DOHH2 (cell line): ENCODE results near the gene SDE2.
A peak's percentile ranks its signal among the peaks of the same experiment; 100 is the strongest.

Experiments
- H3F3A ChIP-seq: fragments of 200-600 bp; sonication (generic), shearing (Covaris generic); 2 replicates; pipeline ENCODE4 v1.6.0; 2016; ENCODE audit warnings: antibody characterized with exemption, mild to moderate bottlenecking; ENCODE audit not compliant: control insufficient read depth, insufficient read depth
- H3K27ac ChIP-seq: fragments of 200-600 bp; sonication (generic); 2 replicates; pipeline ENCODE4 v1.5.1; 2014; ENCODE audit warnings: low read depth, mild to moderate bottlenecking, low read length, moderate library complexity
- H3K27me3 ChIP-seq: fragments of 200-600 bp; sonication (generic); 2 replicates; pipeline ENCODE4 v1.6.1; 2014; ENCODE audit warnings: mild to moderate bottlenecking, low read length, mixed read lengths; ENCODE audit not compliant: control insufficient read depth
- H3K36me3 ChIP-seq: fragments of 200-600 bp; sonication (generic); 2 replicates; pipeline ENCODE4 v1.6.1; 2014; ENCODE audit warnings: mild to moderate bottlenecking, low read length, moderate library complexity, mixed read lengths; ENCODE audit not compliant: control insufficient read depth
- H3K4me1 ChIP-seq: fragments of 200-600 bp; sonication (generic); 2 replicates; pipeline ENCODE4 v1.6.1; 2014; ENCODE audit warnings: mild to moderate bottlenecking, low read length, mixed read lengths; ENCODE audit not compliant: control insufficient read depth
- H3K4me2 ChIP-seq: fragments of 200-600 bp; sonication (generic); 2 replicates; pipeline ENCODE4 v1.6.0; 2014; ENCODE audit warnings: mild to moderate bottlenecking, low read length, moderate library complexity
- H3K4me3 ChIP-seq: fragments of 200-600 bp; sonication (generic); 2 replicates; pipeline ENCODE4 v1.5.1; 2014; ENCODE audit warnings: mild to moderate bottlenecking, low read length, mixed read lengths
- H3K79me2 ChIP-seq: fragments of 200-600 bp; sonication (generic); 2 replicates; pipeline ENCODE4 v1.6.1; 2014; ENCODE audit warnings: mild to moderate bottlenecking, low read length, mixed read lengths; ENCODE audit not compliant: control insufficient read depth
- H3K9me2 ChIP-seq: fragments of 200-600 bp; sonication (generic); replicated peaks from 2 replicates; pipeline ENCODE4 v1.6.1; 2014; ENCODE audit warnings: mild to moderate bottlenecking, low read length, mixed read lengths; ENCODE audit not compliant: control insufficient read depth
- H3K9me3 ChIP-seq: fragments of 200-600 bp; sonication (generic); 2 replicates; pipeline ENCODE4 v1.6.1; 2014; ENCODE audit warnings: antibody characterized with exemption, low read length, mixed read lengths; ENCODE audit not compliant: control insufficient read depth, insufficient read depth
- H4K20me1 ChIP-seq: fragments of 200-600 bp; sonication (generic); 2 replicates; pipeline ENCODE4 v1.6.0; 2014; ENCODE audit warnings: low read depth, mild to moderate bottlenecking, antibody characterized with exemption, low read length, moderate library complexity; ENCODE audit not compliant: control insufficient read depth, insufficient read depth
- CTCF ChIP-seq: fragments of 200-600 bp; sonication (generic); IDR thresholded peaks from one replicate; pipeline ENCODE4 v1.5.1; 2014; ENCODE audit warnings: antibody characterized with exemption, mild to moderate bottlenecking, low read depth, low read length; ENCODE audit not compliant: poor library complexity, severe bottlenecking
- EZH2phosphoT487 ChIP-seq: fragments of 200-600 bp; sonication (generic); IDR thresholded peaks from 2 replicates; pipeline ENCODE4 v1.6.1; 2017; ENCODE audit warnings: borderline replicate concordance, mild to moderate bottlenecking, antibody characterized with exemption, low read length, moderate library complexity, mixed read lengths

SDE2 gene

DNA sequence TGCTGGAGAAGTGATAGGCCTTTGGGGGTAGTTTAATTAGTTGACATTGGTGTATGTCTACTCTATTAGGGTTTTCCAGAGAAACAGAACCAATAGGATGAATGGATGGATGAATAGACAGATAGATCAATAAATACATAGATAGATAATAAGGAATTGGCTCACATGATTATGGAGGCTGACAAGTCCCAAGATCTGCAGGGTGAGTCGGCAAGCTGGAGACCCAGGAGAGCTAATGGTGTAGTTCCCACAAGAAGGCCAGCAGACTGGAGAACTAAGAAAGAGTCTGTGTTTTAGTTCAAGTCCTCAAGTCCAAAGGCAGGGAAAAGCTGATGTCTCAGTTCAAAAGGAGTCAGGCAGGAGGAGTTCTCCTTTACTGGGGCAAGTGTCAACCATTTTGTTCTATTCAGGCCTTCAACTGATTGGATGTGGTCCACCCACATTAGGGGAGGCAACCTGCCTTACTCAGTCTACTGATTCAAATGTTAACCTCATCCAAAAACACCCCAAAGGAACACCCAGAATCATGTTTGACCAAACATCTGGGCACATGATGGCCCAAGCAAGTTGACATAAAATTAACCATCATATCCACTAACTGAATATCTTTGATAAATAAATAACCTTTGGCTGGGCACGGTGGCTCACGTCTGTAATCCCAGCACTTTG lies 4.5 kb upstream of the SDE2 start:
- H3K9me3 ChIP-seq: no peaks in the 10 kb centered on the region
- no peaks in the 10 kb centered on the region for H3K27me3 ChIP-seq
- peaks cover 5% of the 10 kb centered on the region for H3K79me2 ChIP-seq
- peaks cover 12% of the 10 kb centered on the region for H3F3A ChIP-seq
- no peaks in the 10 kb centered on the region for H4K20me1 ChIP-seq
- H3K4me1 ChIP-seq: peaks cover 50% of the 10 kb centered on the region
- H3K4me3 ChIP-seq: no peak overlapping the region
- H3K9me2 ChIP-seq: no peaks in the 10 kb centered on the region
- no peak for TF ChIP-seq CTCF
- no peak for TF ChIP-seq EZH2phosphoT487
- no peak overlapping the region for H3K27ac ChIP-seq
- H3K36me3 ChIP-seq: peaks cover 4% of the 10 kb centered on the region; the same call in 1 of the 2 replicates
- no peak overlapping the region for H3K4me2 ChIP-seq

GRCh38 chr1:226002667-226003501 lies 3.7 kb upstream of the SDE2 start:
- no peaks in the 10 kb centered on the region for H4K20me1 ChIP-seq
- H3K9me3 ChIP-seq: no peaks in the 10 kb centered on the region
- peaks cover 53% of the 10 kb centered on the region for H3K4me1 ChIP-seq
- no peaks in the 10 kb centered on the region for H3K9me2 ChIP-seq
- peak overlapping the region; percentile 46 for H3K4me3 ChIP-seq
- H3K4me2 ChIP-seq: peak overlapping the region; percentile 64
- no peaks in the 10 kb centered on the region for H3K27me3 ChIP-seq
- H3K27ac ChIP-seq: no peak overlapping the region
- no peak for TF ChIP-seq EZH2phosphoT487
- TF ChIP-seq CTCF: no peak
- H3K36me3 ChIP-seq: peaks cover 7% of the 10 kb centered on the region
- peaks cover 12% of the 10 kb centered on the region for H3F3A ChIP-seq
- H3K79me2 ChIP-seq: peaks cover 13% of the 10 kb centered on the region

GRCh38 chr1:226001963-226002666 lies 3.0 kb upstream of the SDE2 start:
- no peak for TF ChIP-seq EZH2phosphoT487
- TF ChIP-seq CTCF: no peak
- 0 out of 2 replicates have a peak overlapping the region, but pooled peaks have one; percentile 16 for H3K27ac ChIP-seq

More at GRCh38 chr1:226001963-226002666, 3.0 kb upstream of the SDE2 start:
- Histone ChIP-seq H3K4me3 (peak overlapping the region; percentile 46), H4K20me1 (no peaks in the 10 kb centered on the region), H3K4me1 (peaks cover 61% of the 10 kb centered on the region), H3K36me3 (peaks cover 13% of the 10 kb centered on the region), H3K9me3 (no peaks in the 10 kb centered on the region), H3K9me2 (no peaks in the 10 kb centered on the region), H3K4me2 (peak overlapping the region; percentile 64), H3F3A (peaks cover 12% of the 10 kb centered on the region), H3K27me3 (no peaks in the 10 kb centered on the region), H3K79me2 (peaks cover 21% of the 10 kb centered on the region)
